Hematopoietic multipotent progenitor cell treated with erythropoietin and hydrocortisone succinate and interleukin-3 and kit ligand, for 4 days (in vitro differentiated cells): ENCODE data around the gene PAK1.

Experiments
- DNase-seq: peaks from one replicate; pipeline ENCODE4 v3.0.0-alpha.2; 2015

The PAK1 gene

GRCh38 chr11:77431813-77432212 lies 42.1 kb downstream of the PAK1 start:
- no peak for DNase-seq

- no peak for DNase-seq
Measured at GRCh38 chr11:77428598-77428997, 45.3 kb downstream of the PAK1 start.

DNA sequence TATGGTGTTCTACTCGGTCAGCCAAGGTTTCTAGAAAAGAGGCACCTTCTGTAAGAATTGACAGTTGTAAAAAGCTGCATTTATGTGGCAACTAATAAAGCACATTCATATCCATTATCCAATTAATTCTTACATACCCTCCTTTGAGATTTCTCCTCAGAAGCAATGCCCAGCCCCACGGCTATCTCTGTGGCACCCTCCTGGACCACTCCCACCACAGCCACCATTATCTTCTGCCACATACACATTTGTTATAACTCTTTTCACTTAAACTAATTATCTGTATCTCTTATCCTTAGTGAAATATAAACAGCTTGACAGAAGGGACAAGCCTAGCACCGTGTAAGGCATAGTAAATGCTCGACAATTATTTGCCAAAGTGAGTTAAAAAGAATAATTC lies 48.5 kb downstream of the PAK1 start:
- peak; percentile 90 for DNase-seq

GRCh38 chr11:77424644-77425043 lies 49.2 kb downstream of the PAK1 start:
- DNase-seq: peak; percentile 67

DNA sequence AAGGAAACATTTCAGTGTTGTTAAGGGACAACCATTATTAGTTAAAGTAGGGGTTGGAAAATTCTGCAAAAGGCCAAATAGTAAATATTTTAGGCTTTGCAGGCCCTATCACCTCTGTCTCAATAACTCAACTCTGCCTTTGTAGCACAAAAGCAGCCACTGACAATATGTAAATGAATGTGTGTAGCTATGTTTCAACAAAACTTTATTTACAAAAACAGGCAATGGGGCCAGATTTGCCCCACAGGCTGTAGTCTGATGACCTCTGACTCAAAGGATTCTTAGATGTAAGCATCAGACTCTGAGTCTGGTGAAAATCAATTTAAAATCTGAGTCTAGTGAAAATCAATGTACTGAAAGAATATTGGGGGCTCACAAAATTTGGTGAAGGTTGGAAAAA lies 50.3 kb downstream of the PAK1 start:
- no peak for DNase-seq

DNA sequence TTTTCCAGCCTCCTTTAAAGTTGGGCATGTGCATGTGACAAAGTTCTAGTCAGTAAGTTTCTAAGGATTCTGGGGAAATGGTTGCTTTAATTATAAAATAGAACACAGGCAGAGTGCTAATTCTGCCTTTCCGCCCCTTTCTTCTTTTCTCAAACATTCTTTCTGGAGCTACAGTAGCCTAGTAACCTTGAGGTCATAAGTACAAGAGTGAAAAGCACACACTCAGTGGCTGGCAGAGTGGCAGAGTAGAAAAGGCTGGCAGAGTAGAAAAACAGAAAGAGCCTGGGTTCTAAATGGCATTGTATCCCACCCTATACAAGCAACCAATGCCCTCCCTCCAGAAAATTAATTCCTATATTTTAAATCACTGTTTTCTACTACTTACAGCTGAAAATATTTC lies 51.2 kb downstream of the PAK1 start:
- DNase-seq: no peak

GRCh38 chr11:77421041-77421723 lies 52.7 kb downstream of the PAK1 start:
- DNase-seq: peak; percentile 71

DNA sequence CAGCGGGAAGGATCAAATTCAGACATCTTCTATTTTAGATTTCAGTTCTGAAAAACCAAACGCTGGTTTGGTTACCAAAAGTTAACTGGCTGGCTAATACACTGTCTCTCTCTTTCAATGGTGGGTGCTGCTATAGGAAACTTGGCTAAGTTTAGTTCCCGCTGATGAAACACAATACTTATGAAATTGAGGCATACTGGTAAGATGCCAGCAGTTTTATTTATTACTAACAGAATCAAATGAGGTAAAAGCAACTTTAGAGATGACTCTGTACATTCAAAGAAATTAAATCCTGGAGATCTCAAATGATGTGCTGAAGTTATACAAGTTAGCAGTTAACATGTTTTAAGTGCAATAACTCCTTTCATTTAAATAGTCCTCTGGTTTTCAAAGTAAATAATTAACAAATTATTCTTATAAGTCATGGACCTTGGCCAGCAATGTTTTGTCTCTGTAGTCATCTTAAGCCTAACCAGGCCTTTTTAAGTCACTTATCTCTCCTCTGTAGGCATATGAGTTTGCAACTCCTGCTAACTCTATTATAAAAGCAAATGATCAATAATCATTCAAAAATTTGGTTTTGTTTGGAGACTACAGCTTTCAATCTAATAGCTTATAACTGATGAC lies 54.8 kb downstream of the PAK1 start:
- no peak for DNase-seq

DNA sequence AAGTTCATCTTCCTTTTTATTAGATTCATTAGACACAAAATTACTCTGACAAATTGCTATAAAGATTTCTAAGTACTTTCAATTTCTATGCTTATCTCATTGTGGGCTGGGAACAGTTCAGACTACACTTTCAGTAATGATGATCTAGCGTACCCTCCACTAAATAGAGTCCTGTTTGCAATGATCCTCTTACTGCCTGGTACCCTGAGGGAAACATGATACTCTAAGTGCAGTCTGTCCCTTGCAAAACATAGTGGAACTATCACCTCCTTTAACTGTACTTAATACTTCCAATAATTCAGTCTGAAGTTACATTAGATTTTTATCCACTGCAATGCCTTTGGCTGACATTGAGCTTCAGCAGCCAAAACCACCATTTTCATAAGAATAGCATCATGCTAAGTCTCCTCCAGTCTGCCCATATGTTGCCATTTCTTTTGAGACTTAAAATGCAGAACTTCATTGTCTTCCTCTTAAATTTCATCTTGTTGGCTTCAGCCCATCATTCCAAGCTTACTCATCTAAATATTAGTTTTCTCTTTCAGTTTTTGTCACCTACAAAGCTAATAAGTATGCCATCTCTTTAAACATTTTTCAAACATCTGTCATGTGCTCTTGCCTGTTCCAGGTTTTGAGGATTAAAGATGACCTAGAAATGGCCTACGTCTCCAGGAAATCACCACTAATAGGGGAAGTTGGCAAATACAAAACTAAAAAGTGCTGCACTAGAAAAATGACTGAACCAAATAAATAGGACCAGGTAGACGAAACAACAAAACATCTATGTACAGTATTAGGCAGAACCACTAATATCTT lies 55.5 kb downstream of the PAK1 start:
- no peak for DNase-seq

DNA sequence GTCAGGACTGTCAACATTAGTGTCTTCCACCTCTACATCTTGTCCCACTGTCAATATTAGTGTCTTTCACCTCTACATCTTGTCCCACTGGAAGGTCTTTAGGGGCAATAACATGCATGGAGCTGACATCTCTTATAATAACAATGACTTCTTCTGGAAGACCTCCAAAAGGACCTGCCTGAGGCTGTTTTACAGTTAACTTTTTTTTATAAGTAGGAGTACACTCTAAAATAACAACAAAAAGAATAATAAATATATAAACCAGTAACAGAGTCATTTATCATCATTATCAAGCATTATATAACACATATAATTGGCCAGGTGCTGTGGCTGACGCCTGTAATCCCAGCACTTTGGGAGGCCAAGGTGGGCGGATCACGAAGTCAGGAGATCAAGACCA lies 57.5 kb downstream of the PAK1 start:
- DNase-seq: no peak

- DNase-seq: no peak
Measured at GRCh38 chr11:77413850-77414460, 59.9 kb downstream of the PAK1 start.

DNA sequence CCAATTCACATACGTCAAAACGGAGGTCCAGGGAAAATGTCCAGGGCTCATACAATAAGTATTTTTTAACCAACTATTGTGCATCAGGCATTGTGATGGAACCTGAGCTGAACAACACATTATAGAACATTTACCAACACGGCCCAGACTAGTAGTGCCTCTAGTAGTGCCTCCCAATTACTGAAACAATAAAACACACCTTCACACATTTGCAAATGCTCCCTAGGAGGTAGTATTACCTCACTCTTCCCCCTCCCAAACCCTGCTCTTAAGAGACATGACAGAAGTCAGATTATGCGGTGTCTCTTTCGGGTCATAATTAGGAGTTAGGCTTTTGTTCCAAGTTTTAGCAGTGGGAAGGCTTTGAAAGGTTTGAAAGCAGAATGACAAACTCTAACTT lies 61.1 kb downstream of the PAK1 start:
- no peak for DNase-seq

- peak; percentile 96 for DNase-seq
Measured at GRCh38 chr11:77411717-77412441, 62.0 kb downstream of the PAK1 start.

- peak; percentile 66 for DNase-seq
Measured at GRCh38 chr11:77411137-77411707, 62.7 kb downstream of the PAK1 start.

GRCh38 chr11:77410076-77410827 lies 63.6 kb downstream of the PAK1 start:
- peak; percentile 17 for DNase-seq

- no peak for DNase-seq
Measured at GRCh38 chr11:77409046-77409445, 64.8 kb downstream of the PAK1 start.

GRCh38 chr11:77407613-77408012 lies 66.3 kb downstream of the PAK1 start:
- DNase-seq: peak; percentile 13

DNA sequence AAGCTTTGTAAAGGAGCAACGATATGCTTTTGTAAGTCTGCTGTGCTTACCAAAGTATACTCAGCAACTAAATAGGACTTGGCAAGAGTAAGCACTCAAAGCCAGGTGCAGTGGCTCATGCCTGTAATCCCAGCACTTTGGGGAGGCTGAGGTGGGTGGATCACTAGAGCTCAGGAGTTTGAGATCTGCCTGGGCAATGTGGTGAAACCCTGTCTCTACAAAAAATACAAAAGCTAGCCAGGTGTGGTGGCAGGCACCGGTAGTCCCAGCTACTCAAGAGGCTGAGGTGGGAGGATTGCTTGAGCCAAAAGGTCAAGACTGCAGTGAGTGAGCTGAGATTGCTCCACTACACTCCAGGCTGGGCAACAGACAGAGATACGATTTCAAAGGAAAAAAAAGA lies 67.5 kb downstream of the PAK1 start:
- no peak for DNase-seq

DNA sequence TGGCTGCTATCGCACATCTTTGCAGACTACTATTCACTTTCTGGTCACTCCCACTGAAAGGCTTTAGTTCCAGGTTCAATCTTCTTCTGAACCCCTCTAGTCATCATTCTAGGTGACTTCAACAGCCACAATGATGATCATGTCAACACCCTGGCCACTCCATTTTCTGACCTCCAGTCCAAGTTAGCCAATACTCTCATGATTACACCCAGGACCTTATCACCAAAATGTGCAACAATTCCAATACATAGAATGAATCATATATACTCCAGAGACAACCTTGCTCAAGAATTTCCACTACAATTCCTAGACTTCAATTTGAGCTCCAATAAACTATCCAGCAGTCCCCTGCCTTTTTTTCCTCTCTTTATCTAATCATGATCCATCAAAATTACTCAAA lies 70.7 kb downstream of the PAK1 start:
- DNase-seq: no peak

DNA sequence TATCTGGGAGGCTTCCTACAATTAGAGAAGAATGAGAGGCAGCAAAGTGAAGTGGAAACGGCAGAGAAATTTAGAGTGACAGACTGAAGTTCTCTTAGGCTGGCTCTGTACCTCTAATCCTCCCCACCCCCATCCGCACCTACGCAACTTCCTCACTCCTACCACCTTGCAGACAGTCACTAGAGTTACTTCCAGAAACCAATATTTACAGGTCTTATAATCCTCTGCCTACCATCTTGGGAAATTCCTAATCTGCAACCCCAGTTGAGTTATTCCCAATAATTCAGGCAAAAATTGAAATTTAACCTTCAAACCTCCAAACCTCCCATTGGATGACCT lies 71.7 kb downstream of the PAK1 start:
- DNase-seq: no peak

GRCh38 chr11:77401486-77402217 lies 72.2 kb downstream of the PAK1 start:
- DNase-seq: no peak
